Stimulated activated CD4-positive, alpha-beta T cell treated with anti-CD3 and anti-CD28 coated beads, Interleukin-2, amount 100 ng/mL, for 4 hours (primary cell): Measurements from ENCODE around the gene C8G.

ENCODE experiments used
- DNase-seq: peaks from one replicate; pipeline ENCODE4 v3.0.0-alpha.2; 2020; ENCODE audit warnings: low read depth

C8G gene

DNA sequence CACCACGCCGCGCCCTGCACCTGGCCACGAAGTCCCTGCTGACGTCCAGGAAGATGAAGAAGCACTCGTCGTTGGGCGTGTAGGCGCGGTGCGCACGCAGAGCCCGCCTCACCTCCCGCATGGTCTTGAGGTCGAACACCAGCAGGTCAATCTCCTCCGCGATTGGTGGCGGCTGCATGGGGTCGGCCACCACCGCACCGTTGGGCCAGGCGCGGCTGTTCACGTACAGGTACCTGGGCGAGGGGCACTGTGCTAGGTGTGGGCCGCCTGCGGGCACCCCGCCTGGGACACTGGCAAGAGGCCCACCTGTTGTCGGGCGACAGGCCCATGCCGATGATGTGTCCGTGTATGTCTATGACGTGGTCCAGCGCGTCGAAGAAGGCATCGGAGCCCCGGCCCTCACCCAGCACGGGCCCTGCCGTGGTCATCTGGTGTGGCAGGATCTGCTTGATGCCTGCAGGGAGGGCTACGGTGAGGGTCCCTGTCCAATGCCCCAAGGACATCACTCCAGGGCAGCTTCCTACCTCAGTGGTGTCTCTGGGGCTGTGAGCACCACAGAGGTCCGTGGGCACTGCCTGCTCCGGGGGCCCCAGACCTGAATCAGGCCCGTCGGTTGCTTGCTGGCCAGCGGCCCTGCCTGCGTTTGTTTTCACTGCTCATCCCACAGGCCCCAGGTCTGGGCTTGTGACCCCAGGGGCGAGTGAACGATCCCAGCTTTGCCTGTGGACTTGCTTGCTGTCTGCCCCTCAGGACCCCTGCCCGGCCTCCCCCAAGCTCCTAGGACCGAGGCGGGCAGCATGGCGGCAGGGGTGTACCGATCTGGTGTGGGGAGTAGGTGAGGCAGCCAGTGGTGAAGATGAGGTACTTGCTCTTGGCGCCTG, 3.6 kb upstream of the C8G start:
- no peak for DNase-seq

DNA sequence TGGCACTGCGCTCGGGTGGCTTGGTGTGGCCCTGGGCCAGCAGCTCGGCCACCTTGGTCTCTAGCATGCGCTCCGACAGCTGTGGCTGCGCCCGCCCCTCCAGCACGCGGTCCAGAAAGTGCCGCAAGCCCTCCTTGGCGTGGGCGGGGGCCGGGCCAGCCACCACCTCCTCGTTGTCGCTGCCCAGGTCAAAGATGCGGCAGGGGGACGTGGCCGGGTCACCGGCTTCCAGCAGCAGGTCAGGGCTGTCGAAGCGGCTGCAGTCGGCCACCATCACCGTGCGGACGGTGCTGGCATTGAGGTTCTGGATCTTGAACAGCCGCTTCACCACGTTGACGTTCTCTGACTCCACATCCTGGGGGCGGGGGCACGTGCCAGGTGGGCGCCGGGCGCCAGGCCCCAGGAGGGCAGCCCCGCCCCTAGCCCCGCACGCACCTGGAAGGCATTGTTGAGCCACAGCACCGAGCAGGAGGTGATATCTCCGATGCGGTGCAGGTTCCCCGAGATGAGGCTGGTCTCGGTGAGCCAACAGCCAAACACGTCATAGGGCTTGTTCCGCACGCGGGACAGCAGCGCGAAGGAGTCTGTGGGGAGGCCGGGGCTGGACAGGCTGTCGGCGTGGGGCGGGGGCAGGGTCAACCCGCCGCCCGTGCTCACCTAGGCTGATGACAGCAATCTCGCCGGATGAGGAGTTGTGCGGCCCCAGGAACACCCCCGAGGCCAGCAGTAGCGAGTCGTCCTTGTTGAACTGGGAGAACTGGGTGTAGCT, 2.7 kb upstream of the C8G start:
- no peak for DNase-seq

DNA sequence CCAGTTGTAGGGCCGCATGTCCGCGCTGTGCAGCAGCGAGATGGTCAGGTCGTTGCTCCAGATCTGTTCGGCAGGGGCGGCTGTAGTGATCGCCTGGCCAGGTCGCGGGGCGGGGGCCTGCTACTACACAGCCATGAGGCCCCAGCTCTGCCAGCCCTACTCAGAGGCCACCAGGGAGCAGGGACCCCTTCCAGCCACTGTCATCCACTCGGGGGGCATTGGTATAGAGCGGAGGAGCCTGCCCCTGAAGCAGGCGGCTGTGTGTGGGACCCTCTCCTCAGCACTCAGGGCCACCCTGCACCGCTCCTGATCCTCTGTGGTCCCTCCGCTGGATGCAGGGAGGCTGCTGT, 2.2 kb upstream of the C8G start:
- DNase-seq = no peak

DNA sequence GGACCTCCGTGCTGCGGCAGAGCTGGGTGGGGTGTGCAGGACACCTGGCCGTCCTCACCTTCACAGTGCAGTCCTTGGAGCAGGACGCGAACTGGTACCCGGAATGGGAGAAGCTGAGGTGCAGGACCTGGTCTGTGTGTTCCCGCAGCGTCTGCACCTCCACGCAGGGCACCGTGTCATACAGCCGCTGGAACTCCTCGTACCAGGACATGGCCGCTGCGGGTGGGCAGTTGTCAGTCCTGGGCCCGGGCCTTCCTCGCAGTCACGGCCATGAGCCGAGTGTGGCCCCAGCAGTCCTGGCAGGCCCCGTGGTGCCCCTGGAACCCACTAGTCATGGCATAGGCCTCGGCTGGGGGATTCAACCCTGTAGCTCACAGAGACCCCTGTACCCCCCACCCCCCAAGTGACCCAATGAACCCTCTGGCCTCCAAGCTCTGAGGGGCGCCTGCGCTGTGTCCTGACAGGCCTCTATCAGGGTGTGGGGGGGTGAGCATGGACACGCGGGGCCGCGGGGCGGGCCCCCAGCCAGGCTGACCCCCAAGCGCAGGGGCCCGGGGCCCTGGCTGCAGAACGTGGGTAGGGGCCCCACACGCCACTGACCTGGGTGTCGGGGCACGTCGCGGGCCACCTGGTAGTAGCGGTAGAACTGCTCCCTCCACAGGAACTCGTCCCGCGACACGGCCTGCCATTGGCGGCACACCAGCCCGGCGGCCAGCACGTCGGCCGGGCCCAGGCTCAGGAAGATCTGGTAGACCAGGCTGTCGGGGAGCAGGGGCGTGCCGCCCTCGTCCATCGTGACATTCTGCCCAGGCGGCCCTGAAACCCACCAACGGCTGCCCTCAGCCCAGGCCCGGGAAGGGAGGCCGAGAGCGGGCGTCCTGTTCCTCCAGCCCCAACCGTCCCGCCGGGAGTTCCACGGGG, 1.5 kb upstream of the C8G start:
- DNase-seq = no peak

DNA sequence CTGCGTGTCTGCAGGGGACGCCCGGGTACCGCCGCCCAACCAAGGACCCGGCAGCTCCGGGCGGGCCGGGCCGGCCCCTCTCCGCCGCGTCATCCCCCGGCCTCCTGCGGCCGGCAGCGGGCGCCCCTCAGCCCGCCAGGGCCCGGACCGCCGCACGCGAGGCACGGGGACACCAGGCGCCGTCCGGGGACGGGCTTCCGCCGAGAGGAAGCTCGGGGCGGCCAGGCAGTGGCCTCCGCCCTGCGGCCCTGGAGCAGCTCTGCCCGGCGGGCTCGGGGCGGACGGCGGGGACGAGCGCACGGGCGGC, 878 bp upstream of the C8G start:
- DNase-seq = no peak

DNA sequence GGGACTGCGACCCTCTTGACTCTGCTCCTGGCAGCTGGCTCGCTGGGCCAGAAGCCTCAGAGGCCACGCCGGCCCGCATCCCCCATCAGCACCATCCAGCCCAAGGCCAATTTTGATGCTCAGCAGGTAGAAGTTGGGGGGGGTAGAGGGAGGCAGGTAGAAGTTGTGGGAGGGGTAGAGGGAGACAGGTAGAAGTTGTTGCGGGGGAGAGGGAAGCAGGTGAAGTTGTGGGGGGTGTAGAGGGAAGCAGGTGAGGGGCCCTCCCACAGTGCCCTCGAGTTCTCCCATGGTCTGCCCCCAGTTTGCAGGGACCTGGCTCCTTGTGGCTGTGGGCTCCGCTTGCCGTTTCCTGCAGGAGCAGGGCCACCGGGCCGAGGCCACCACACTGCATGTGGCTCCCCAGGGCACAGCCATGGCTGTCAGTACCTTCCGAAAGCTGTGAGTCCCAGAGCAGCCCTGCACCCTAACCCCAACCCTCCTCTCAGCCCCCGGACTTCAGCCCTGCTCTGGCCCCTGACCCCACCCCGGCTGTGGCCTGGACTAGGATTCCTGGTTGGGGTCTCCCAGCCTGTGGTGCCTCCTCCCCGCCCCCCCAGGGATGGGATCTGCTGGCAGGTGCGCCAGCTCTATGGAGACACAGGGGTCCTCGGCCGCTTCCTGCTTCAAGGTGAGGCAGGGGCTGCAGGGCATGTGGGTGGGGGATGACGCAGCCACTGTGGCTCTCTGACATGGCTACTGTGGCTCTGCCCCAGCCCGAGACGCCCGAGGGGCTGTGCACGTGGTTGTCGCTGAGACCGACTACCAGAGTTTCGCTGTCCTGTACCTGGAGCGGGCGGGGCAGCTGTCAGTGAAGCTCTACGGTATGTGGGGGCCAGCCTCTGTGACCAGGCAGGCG, 537 bp downstream of the C8G start:
- DNase-seq = no peak

DNA sequence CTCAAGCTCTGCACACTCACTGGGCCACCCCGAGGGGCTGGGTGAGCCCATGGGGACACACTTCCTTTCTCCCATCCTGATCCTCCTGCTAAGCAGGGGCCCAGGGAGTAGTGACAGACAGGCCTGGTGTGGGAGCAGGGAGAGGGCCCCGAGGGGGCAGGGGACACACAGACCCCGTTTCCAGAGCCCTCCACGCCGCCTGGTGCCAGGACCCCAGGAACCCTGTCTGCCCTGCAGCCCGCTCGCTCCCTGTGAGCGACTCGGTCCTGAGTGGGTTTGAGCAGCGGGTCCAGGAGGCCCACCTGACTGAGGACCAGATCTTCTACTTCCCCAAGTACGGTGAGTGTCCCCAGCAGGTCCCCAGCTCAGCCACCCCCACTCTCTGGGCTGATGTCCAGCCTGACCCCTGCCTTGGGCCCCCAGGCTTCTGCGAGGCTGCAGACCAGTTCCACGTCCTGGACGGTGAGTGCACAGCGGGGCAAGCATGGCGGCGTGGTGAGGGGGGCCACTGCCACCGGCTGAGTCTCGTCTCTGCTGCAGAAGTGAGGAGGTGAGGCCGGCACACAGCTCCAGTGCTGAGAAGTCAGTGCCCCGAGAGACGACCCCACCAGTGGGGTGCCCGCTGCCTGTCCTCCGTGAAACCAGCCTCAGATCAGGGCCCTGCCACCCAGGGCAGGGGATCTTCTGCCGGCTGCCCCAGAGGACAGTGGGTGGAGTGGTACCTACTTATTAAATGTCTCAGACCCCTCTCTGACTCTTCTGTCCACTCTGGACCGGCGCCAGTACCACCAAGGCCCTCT, 1.4 kb downstream of the C8G start:
- DNase-seq = no peak

DNA sequence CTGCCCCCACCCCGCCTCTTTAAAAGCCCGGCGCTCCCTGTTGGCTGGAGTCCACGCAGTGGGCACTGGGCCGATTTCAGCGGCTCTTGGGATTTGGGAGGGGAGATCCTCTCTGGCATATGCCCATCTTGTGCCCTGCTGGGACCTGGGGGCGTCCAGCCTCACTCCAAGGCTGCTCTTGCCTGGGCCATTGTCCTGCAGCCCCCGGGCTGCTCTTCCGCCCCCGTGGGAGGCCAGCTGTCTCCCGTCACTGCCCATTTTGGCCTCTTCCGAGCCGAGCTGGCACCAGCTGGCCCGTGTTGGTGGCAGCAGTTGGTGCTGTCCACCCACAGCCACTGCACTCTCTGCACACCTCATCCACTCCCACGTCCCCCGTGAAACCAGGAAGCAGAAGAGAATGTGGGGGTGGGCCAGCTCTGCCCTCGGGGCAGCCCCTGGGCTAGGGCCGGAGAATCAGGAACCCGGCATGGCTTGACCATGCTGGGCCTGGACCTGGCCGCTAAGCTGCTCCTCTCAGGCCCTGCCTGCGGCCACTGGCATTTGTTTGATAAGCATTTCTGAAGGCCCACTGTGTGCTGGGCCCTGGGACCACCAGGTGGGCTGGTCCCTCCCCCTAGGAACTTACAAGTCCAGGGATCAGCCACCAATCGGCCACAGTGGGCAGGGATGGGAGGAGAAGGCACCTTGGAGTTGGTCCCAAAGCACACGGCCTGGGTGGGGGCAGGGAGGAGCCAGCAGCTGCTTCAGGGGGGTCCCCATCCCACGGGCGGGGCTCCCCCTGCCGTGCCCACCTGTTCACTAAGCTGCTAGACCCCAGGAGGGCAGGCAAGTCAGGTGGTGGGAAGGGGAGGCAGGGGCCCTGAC, 2.2 kb downstream of the C8G start:
- DNase-seq = no peak

DNA sequence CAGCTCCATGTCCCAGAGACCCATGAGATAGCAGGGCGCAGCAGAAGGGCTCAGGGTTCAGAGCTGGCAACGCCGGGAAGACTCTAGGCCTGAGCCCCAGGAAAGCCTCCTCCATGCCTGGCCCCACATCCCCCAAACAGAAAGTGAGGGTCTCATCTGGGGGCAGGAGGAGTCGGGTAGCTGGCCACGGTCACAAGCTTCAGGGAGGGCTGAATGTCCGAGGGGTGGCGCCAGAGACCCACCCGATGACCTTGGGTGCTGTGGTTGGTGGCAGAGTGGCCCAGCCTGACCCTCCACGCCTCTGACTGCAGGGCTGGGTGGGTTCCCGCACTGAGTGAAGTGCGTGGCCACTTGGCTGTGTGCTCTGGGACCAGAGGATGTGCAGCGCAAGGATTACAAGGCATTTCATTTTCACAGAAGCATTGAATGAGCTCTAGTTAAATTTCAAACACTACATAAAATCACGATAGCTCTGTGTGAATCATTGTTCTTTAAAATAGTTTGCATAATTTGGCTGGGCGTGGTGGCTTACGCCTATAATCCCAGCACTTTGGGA, 3.0 kb downstream of the C8G start:
- DNase-seq = no peak

DNA sequence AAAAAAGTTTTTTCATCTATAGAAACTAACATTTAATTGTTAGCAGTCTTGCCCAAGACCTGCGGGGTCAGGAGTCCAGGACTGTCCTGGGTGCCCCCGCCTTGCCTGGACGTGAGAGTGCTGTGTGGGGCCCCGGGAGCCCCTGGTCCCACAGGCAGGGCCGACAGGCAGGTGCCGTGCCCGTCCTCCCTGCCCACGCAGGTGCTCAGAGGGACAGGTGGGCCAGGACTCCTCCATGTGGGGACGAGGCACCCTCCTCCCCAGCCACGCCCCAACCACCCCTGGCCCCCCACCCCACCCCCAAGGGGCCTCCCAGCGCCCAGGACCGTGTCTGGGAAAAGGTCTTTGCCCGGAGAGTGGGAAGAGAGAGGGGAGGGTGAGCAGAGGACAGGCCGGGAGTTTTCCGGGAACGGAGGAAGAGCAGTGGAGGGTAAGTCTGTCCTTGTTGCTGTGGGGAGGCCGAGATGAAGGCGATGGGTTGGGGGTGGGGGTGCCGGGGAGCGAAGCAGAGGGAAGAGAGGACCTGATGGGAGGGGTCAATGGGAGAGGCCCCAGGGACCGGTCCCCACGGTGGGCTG, 4.3 kb downstream of the C8G start:
- DNase-seq = no peak

DNA sequence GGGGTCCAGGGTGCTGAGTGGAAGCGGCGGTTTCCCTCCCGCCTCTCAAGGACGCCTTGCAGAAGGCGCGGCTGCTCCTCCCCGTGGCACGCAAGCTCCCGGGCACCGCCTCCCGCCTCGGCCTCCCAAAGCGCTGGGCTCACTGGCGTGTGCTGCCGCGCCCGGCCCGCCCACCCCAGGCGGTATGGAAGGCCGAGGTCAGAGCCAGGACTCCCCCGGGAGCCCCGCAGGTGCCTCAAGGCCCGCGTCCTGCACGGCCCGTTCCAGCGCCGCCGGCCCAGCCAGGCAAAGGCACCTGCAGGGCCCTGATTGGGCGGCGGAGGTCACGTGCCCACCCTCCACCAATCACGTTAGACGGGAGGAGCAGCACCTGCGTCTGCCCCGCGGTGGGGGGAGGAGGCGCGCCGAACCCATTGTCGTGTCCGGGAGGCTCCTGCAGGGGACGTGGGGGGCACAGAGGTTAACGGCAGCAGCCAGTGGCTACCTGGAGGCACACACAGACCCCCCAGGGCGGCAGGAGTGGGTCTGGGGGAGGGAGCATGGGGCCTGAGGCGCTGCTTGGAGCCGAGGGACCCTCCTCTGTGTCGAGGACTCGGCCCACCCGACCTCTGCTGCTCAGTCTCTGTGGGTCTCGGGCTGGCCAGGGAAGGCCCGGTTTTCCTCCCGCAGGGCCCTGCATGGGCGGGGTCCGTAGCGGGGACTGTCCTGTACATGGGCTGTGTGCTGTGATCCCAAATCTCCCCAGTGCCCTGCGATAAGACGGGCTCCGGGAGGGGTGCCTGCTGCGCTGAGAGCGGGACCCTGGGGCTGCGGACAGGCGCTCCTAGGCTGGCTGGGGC, 5.0 kb downstream of the C8G start:
- peak; percentile 93 for DNase-seq

DNA sequence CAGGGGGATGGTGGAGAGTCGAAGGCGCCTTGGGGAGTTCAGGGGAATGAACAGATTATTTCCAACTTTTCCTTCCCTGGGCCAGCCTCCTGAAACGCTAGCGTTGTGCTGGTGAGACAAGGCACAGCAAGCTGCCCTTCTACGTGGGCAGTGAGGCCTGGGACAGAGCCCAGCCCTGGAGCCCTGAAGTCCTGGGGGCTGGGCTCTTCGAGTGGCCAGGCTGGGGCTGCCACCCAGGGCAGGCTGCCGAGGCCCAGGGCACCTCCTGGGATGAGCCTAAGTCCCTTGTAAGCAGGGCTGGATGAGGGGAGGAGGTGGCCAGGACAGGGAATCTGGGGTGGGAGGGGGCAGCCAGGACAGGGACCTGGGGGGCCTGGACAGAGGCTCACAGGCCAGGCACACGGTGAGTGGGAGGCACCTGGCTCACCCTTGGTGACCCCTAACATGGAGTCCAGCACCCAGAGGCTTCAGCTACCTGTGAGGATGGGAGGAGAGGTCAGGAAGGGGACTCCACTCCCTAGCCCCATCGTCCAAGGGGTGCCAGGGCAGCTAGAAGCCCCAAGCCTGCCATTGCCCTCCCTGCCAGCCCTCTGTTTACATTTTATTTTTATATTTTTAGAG, 5.7 kb downstream of the C8G start:
- DNase-seq = no peak

DNA sequence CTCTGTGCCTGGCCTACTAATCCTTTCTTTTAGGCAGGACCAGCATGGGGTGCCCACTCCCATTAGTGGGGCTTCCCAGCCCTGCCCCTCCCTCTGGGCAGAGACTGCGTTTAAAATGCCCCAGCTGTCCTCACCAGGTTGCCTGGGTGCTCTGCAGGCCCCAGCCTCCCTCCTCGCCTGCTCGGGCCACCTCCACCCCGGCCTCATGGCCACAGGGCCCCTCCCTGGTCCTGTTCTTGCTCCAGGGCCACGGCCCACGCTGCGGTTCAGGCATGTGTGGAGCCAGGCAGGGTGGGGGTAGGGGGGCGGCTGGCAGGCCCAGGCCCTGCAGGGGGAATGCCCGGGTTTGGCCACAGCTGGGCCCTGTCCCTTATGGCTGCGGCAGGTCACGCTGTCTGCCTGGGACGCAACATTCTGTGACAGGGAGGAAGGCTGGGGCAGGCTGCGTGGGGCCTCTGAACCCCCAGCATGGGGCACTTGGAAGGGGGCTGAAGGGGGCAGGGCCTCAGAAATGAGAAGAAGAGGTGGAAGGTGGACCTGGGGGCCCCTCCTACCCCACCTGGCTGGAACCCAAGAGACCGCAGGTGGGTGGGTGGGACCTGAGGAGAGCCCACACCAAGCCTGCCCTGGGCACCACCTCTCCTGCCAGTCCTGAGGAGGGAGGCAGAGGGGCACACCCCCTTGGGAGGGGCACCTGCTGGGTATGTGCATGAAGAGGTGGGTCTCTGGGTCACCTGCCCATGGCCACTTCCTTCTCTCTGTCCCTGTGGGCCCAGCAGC, 6.7 kb downstream of the C8G start, which contains the start of gene LCN12:
TSS of gene LCN12 (plus strand) at position 733 of the 780 bp plus-strand sequence. CDS start 55 bp downstream, outside the sequence.
- no peak for DNase-seq

DNA sequence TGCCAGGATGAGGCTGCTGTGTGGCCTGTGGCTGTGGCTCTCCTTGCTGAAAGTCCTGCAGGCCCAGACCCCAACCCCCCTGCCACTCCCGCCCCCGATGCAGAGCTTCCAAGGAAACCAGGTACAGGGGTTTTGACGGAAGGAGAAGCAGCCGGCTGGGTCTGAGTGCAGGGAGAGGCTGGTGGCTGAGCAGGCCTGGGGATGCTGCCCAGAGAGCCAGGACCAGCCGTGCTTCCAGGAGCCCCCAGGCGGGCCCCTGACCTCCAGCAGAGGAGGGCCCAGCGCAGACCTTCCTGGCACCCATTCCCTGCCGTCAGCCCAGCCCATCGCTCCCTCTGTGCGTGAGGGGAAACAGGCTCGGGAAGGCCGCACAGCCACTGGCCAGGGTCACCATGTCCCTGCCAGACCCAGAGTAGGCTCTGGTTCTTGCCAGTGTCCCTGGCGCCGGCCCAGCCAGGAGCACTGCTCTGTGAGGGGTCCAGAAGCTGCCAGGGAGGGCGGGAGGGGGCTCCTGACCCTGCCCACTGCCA, 7.3 kb downstream of the C8G start:
- no peak for DNase-seq

DNA sequence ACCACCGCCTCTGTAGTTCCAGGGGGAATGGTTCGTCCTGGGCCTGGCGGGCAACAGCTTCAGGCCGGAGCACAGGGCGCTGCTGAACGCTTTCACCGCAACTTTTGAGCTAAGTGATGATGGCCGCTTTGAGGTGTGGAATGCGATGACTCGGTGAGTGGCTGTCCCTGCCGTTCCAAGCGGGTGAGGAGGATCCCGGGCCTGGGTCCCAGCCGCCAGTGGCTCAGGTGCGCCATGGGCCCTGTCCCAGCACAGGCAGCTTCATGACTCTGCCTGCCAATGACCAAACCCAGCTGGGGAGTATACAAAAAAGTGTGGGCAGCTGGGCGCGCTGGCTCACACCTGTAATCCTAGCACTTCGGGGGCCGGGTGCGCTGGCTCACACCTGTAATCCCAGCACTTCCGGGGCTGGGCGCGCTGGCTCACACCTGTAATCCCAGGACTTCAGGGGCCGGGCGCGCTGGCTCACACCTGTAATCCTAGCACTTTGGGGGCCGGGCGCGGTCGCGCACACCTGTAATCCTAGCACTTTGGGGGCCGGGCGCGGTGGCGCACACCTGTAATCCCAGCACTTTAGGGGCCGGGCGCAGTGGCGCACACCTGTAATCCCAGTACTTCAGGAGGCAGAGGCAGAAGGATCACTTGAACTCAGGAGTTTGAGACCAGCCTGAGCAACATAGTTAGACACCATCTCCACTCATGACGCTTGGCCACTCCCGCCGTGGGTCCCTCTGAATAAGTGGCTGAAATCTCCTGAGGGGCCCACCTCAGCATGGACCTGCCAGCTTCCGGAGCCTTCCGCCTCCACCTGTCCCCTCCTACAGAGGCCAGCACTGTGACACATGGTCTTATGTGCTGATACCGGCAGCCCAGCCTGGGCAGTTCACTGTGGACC, 8.1 kb downstream of the C8G start:
- DNase-seq = no peak
